ENCODE measurements around the gene AGXT2.

The AGXT2 gene

DNA sequence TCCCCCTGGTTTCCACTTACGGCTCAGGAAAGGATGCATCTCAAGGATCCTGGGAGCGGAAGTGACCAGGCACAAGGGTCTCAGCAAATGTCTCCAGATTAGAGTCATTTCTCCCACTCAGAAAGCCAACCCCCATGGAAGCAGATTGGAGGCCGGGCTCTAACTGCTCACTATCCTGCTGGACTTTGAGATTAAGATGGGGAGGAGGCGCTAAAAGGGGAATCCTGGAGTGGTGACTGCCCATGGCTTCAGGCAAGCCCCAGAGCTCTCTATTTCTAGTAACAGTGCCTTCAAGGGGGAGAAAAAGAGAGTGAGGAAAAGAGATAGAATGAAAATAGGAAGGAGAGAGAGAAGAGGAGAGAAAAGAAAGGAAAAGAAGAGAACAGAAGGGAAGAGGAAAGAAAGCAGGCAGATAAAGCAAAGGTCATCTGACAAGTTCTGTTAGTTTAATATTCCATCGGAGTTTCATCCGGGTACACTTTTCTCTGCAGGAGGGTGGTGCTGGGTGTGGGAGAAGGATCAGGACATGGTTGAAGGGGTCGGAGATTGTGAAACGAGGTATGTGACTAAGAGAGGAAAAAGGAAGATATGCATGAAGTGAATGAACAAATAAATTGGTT lies at the start of gene AGXT2:
Gene AGXT2 (minus strand): TSS at position 165 of the 620 bp plus-strand sequence. CDS start 57 bp downstream, at position 108.
- no peak for DNase-seq (ENCODE audit: low read depth)

DNA sequence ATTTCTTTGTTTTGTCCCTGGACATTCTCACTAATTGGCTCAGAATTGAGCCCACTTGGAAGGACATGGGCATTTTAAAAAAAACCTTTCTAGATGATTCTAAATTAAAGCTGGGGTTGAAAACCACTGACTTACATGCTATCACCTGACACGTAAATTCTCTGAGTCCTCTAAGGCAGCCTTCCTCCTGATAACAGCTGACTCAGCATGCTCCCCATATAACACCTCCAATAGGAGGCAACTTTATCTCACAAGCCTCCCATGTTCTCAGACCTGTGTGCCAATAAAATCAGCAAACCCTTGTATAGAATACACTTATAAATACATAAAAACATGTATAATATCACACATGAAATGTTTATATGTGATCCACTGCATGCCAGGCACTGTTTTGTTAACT lies 49.2 kb upstream of the AGXT2 start:
- DNase-seq (ENCODE audit: low read depth) = no peak

GRCh38 chr5:35096216-35096615 lies 48.5 kb upstream of the AGXT2 start:
- DNase-seq (ENCODE audit: low read depth) = no peak

- DNase-seq (ENCODE audit: low read depth) = no peak
These were observed 47.6 kb upstream of the AGXT2 start for GRCh38 chr5:35095366-35095765.

DNA sequence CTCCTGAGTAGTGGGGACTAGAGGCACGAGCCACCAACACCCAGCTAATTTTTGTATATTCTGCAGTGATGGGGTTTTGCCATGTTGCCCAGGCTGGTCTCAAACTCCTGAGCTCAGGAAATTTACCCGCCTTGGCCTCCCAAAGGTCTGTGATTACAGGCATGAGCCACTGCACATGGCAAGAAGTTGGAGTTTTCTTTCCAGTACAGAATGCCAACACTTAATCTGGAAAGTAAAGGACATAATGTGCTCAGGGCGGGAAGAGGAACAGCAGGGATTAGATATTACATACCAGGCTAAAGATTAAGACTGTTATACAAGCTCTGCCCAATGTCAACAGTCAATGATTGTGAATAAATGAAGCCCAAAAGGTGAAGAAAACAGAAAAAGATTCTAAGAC lies 47.2 kb upstream of the AGXT2 start:
- no peak for DNase-seq (ENCODE audit: low read depth)

DNA sequence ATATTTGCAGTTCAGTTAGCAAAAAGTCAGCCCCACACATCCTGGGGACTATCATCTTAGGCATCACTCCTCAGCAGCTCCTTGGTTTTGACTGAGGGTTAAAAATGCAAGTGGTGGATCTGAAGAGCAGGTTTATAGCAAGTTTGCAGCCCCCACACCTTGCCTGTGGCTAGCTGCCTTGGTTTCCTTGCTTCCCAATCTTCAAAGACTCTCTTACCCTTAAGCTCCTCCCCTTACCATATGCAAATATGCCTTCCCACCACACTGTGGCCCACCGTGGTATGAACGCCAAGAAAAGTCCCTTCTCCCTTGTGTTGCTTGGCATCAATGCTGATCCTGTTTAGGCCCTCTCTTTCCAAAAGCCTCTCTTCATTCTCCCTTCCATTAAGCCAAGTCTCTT lies 45.0 kb upstream of the AGXT2 start:
- no peak for DNase-seq (ENCODE audit: low read depth)

GRCh38 chr5:35091704-35092103 lies 44.0 kb upstream of the AGXT2 start:
- no peak for DNase-seq (ENCODE audit: low read depth)

DNA sequence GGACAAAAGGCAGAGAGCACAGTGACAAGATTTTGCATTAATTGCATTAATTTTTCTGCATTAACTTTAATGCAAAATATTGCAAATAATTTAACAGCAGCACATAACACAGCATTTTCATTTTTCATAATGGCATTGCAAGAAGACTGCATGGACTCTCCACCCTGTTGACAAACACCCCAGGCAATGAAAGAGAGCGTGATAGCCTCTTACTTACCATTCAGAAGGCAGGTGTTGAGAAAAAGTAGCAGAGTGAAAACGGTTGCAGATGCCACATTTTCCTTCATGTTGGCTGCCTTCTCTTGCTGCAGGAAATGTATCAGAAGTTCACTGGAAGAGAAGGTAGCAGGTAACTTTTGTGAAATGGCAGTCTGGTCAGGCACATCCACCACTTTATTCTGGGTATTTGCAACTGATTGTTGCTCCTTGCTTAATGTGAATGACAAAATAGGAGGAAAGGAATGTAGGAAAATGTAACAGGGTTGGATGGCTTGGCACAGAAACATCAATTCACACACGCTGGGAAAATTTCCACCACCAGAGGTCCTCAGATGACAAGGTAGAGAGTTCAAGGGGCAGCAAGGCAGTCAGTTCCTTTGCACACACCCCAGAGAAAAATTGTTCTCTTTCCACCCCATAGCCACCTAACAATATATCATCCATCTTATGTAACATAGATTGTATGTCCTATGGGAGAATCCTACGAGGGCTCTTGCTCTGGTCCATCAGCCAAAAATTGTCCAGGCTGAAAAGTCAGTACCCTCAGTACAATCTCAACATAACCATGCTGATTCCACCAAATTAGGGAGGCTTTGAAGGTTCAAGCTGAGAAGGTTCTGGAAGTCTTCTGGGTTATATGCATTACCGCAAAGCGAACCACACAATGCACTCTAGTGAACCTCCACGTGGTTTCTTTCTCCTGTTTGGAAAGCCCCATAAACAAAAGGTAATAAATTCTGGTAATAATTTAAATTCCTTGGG lies 41.9 kb upstream of the AGXT2 start:
- DNase-seq (ENCODE audit: low read depth) = peak; percentile 17

DNA sequence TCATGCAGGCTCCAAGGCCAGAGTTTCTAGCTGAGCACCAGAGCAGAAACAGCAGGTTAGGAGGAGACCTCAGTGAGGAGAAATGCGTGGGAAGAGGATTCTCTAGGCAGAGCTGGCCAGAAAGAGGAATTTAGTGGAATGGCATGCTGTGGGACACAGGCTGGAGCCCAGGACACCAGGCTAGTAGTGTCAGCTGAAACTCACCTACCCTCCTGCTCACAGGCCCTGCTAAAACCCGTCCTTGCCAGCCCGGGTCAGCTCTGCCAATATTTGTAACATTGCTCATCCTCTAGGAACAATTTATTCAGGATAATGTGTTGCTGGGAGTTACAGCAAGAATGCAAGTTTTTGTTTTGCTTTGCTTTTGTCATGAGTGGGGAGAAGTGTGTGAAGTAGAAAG lies 40.2 kb upstream of the AGXT2 start:
- no peak for DNase-seq (ENCODE audit: low read depth)

DNA sequence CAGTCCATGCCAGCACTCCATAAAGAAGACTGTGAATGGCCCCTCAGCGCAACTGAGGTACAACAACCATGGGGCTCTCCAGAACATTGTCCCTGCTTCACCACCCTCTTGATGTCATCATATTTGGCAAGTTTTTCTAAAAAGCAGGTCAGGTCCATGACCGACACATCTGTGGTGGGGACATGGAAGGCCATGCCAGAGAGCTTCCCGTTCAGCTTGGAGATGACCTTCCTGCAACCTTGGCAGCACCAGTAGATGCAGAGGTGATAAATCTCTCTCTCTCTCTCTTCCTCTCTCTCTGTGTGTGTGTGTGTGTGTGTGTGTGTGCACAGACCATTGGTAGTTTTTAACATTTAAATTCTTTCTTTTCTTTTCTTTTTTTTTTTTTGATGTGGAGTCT lies 35.4 kb upstream of the AGXT2 start:
- DNase-seq (ENCODE audit: low read depth) = no peak

- DNase-seq (ENCODE audit: low read depth) = no peak
These were observed 34.8 kb upstream of the AGXT2 start for GRCh38 chr5:35082530-35082929.

GRCh38 chr5:35081134-35081533 lies 33.4 kb upstream of the AGXT2 start:
- no peak for DNase-seq (ENCODE audit: low read depth)

DNA sequence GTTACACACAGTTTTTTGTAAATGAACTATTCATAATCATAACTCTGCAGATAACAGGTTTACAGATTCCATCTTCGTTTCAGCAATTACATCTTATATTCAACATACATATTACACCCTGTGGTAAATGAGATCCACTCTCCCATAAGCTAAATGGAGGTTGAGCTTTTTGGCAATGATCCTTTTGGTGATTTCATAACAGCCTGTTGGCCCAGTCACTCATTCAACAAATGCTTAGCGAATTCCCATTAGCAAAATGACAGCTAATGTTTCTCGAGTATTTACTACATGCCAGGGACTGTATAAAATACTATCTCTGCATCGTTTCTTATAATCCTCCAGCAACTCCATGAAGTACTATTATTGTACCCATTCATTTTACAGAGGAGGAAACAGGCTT lies 25.4 kb upstream of the AGXT2 start:
- no peak for DNase-seq (ENCODE audit: low read depth)

GRCh38 chr5:35069188-35069587 lies 21.4 kb upstream of the AGXT2 start:
- no peak for DNase-seq (ENCODE audit: low read depth)

GRCh38 chr5:35067985-35068384 lies 20.2 kb upstream of the AGXT2 start:
- no peak for DNase-seq (ENCODE audit: low read depth)

GRCh38 chr5:35066260-35066795 lies 18.6 kb upstream of the AGXT2 start:
- DNase-seq (ENCODE audit: low read depth) = no peak

- no peak for DNase-seq (ENCODE audit: low read depth)
These were observed 15.7 kb upstream of the AGXT2 start for GRCh38 chr5:35063414-35063813.

GRCh38 chr5:35061211-35061770 lies 13.5 kb upstream of the AGXT2 start:
- DNase-seq (ENCODE audit: low read depth) = no peak

GRCh38 chr5:35060236-35060635 lies 12.5 kb upstream of the AGXT2 start:
- no peak for DNase-seq (ENCODE audit: low read depth)

DNA sequence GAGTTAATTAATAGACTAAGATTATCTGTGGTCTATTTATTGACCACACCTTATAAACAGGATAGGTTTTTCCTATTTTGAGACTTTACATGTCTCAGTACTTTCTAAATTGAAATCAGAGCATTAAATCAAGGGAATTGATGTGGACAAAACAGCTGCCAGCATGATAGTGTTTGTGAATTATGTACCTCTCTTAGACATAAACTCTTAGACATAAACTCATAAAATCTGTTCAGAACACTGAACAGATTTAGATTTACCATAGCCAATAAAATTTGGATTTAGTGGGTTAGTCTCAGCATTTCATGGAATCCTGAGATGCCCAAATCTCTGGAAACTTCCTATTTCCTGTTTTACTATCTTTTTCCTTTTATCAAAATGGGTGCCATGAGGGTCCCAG lies 11.5 kb upstream of the AGXT2 start:
- no peak for DNase-seq (ENCODE audit: low read depth)

GRCh38 chr5:35058374-35058788 lies 10.6 kb upstream of the AGXT2 start:
- no peak for DNase-seq (ENCODE audit: low read depth)

DNA sequence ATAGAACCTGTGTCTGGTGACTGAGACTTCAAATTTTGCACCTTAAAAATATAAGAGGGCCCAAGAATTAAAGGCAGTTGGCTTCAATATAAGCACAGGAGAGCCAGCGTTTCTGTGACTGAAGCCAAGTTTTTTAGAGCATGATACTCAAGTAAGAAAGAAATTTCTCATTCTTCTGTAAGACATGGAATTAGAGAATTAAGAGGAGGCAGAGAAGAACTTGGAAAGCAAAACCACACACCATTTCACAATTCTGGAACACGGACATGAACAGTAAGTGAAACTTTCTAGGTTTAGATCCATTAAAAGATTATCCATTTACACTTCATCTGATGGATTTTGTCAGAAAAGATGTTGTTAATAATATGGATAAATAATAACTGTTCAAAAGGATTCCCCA lies 8.9 kb upstream of the AGXT2 start:
- no peak for DNase-seq (ENCODE audit: low read depth)

DNA sequence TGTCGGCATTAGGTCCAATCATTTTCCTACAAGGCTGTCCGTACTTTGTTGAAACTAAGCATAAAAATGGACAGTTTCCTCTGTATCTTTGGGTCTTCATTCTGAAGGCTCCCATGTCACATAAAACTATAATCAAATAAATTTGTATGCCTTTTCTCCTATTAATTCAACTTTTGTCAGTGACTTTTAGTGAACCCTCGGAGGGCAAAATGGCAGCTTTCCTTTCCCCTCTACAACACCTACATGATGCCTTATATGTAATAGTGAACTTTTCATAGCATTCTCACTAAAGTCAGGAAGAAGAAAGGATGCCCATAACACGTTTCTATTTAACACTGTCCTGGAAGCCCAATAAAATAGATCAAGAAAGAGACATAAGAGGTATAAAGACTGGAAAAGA lies 5.1 kb upstream of the AGXT2 start:
- DNase-seq (ENCODE audit: low read depth) = no peak

Measured in stimulated activated CD4-positive, alpha-beta T cell treated with anti-CD3 and anti-CD28 coated beads, Interleukin-2, amount 100 ng/mL, for 4 hours (primary cell).